ENCODE measurements around the gene PNCK. TPM values are rescaled to one million over a fixed set of nuclear protein-coding genes. Genes with fewer than 3 reads are reported as not detected.
"Not testable (repeated sequence)": the region's sequence is repeated elsewhere in the genome, so short reads cannot be mapped to it uniquely, and the experiment has no call there.

The PNCK gene
- total and polyA plus RNA-seq, 2 experiments from 2014 or later = 3.5 to 11.9 TPM

GRCh38 chrX:153694687-153695270, 21.2 kb upstream of the PNCK start:
- H3K36me3 Mint-ChIP-seq (ENCODE audit: low read depth) = peaks cover 23% of the 10 kb centered on the region; the same call in 2 of the 3 replicates
- H3K9me3 Mint-ChIP-seq = peaks cover 3% of the 10 kb centered on the region; the same call in 1 of the 3 replicates
- H3K4me3 Mint-ChIP-seq = no peak overlapping the region
- Histone ChIP-seq H2AFZ (no peak overlapping the region), H3K27ac (ENCODE audit: low read depth) (no peak overlapping the region), H3K9me2 (ENCODE audit: insufficient read depth) (no peaks in the 10 kb centered on the region), H3K4me2 (no peak overlapping the region), H3K79me2 (replicated peaks; ENCODE audit: insufficient read depth) (no peaks in the 10 kb centered on the region), H3K4me3 (no peak overlapping the region), H3K27me3 (ENCODE audit: insufficient read depth) (no peaks in the 10 kb centered on the region), H3K4me1 (ENCODE audit: insufficient read depth) (no peaks in the 10 kb centered on the region), H4K20me1 (replicated peaks; ENCODE audit: insufficient read depth) (no peaks in the 10 kb centered on the region), H3K36me3 (ENCODE audit: insufficient read depth) (no peaks in the 10 kb centered on the region), H3F3A (replicated peaks; ENCODE audit: low read depth) (no peaks in the 10 kb centered on the region)
- ATAC-seq = no peak
- H3K4me1 Mint-ChIP-seq = peaks cover 3% of the 10 kb centered on the region; the same call in 2 of the 3 replicates
- TF ChIP-seq EZH2phosphoT487 (IDR thresholded peaks at IDR 0.05; ENCODE audit: unreplicated experiment) (no peak), POLR2AphosphoS5 (IDR thresholded peaks at IDR 0.05; ENCODE audit: low read depth) (no peak), EZH2 (IDR thresholded peaks at IDR 0.05; ENCODE audit: low read depth, unreplicated experiment) (no peak), CTCF (conservative IDR thresholded peaks at IDR 0.05; ENCODE audit: low read depth in 2 of 2) (no peak), ETS1 (IDR thresholded peaks at IDR 0.05) (no peak), JUNB (IDR thresholded peaks at IDR 0.05; ENCODE audit: unreplicated experiment) (no peak), STAT1 (IDR thresholded peaks at IDR 0.05; ENCODE audit: unreplicated experiment) (no peak)
- H3K27ac Mint-ChIP-seq = no peak overlapping the region
- no peak for DNase-seq (ENCODE audit: low spot score)
- peaks cover 9% of the 10 kb centered on the region for H3K27me3 Mint-ChIP-seq (ENCODE audit: insufficient read depth, low read depth, poor library complexity)

GRCh38 chrX:153694256-153694655, 20.6 kb upstream of the PNCK start:
- H3K4me3 Mint-ChIP-seq; H3K9me2 ChIP-seq (ENCODE audit: insufficient read depth): not testable (repeated sequence)

More at GRCh38 chrX:153694256-153694655, 20.6 kb upstream of the PNCK start:
- H3K4me1 ChIP-seq (ENCODE audit: insufficient read depth); H3F3A ChIP-seq (replicated peaks; ENCODE audit: low read depth); ATAC-seq; H3K27me3 Mint-ChIP-seq (ENCODE audit: insufficient read depth, low read depth, poor library complexity); H3K27me3 ChIP-seq (ENCODE audit: insufficient read depth); H3K27ac ChIP-seq (ENCODE audit: low read depth); H3K4me2 ChIP-seq; H2AFZ ChIP-seq; H3K9me3 Mint-ChIP-seq; H3K4me1 Mint-ChIP-seq; H3K36me3 ChIP-seq (ENCODE audit: insufficient read depth); H3K27ac Mint-ChIP-seq; DNase-seq (ENCODE audit: low spot score); H4K20me1 ChIP-seq (replicated peaks; ENCODE audit: insufficient read depth); H3K4me3 ChIP-seq; H3K79me2 ChIP-seq (replicated peaks; ENCODE audit: insufficient read depth): not testable (repeated sequence)
- H3K36me3 Mint-ChIP-seq (ENCODE audit: low read depth) = peaks cover 23% of the 10 kb centered on the region; the same call in 2 of the 3 replicates

Data from GM23338 (cell line).